NCI-H1436 treated with DMSO at 0.1 percent for 48 hours (cell line): Measurements from ENCODE around the gene PDE11A.
"Not testable (repeated sequence)": the region's sequence is repeated elsewhere in the genome, so short reads cannot be mapped to it uniquely, and the experiment has no call there.

ENCODE experiments used
- DNase-seq: peaks from one replicate; lab custom pipeline; 2025; lab: John Stamatoyannopoulos, UW

Gene PDE11A

GRCh38 chr2:178074123-178075005 lies 1.8 kb upstream of the PDE11A start:
- no peak for DNase-seq

GRCh38 chr2:178072000-178072382 lies 586 bp downstream of the PDE11A start:
- no peak for DNase-seq

- DNase-seq, result no peak
These were observed 1.8 kb downstream of the PDE11A start for GRCh38 chr2:178070824-178071223.

- no peak for DNase-seq
These were observed 3.0 kb downstream of the PDE11A start for GRCh38 chr2:178069551-178069950.

GRCh38 chr2:178068823-178069454 lies 3.6 kb downstream of the PDE11A start:
- DNase-seq, result no peak

- no peak for DNase-seq
These were observed 5.5 kb downstream of the PDE11A start for GRCh38 chr2:178066890-178067669.

GRCh38 chr2:178066324-178066723 lies 6.3 kb downstream of the PDE11A start:
- DNase-seq, result no peak

GRCh38 chr2:178059681-178060080 lies 12.9 kb downstream of the PDE11A start:
- no peak for DNase-seq

GRCh38 chr2:178059111-178059510 lies 13.5 kb downstream of the PDE11A start:
- no peak for DNase-seq

GRCh38 chr2:178057179-178057680 lies 15.3 kb downstream of the PDE11A start:
- DNase-seq, result no peak

- DNase-seq, result no peak
These were observed 16.2 kb downstream of the PDE11A start for GRCh38 chr2:178056345-178056744.

GRCh38 chr2:178051257-178051656 lies 21.3 kb downstream of the PDE11A start:
- DNase-seq, result not testable (repeated sequence)

GRCh38 chr2:178047391-178047790 lies 25.2 kb downstream of the PDE11A start:
- DNase-seq, result no peak

- DNase-seq, result no peak
These were observed 27.7 kb downstream of the PDE11A start for GRCh38 chr2:178044836-178045235.

GRCh38 chr2:178043266-178043665 lies 29.3 kb downstream of the PDE11A start:
- DNase-seq, result no peak

GRCh38 chr2:178033583-178033982 lies 39.0 kb downstream of the PDE11A start:
- not testable (repeated sequence) for DNase-seq

- DNase-seq, result no peak
These were observed 43.2 kb downstream of the PDE11A start for GRCh38 chr2:178029342-178029741.

GRCh38 chr2:178025551-178026185 lies 46.9 kb downstream of the PDE11A start:
- no peak for DNase-seq

GRCh38 chr2:178018141-178018540 lies 54.4 kb downstream of the PDE11A start:
- DNase-seq, result no peak

- no peak for DNase-seq
These were observed 56.0 kb downstream of the PDE11A start for GRCh38 chr2:178016612-178017011.

- no peak for DNase-seq
These were observed 59.9 kb downstream of the PDE11A start for GRCh38 chr2:178012639-178013038.

- no peak for DNase-seq
These were observed 62.8 kb downstream of the PDE11A start for GRCh38 chr2:178009813-178010212.
